PC-9 (cell line): ENCODE measurements around the gene FEZ2.

ENCODE experiments used
- CTCF ChIP-seq: fragments of 200-600 bp; sonication (generic); conservative IDR thresholded peaks from 2 replicates; pipeline ENCODE4 v1.6.1; 2017; ENCODE audit warnings: mixed run types, antibody characterized with exemption, mild to moderate bottlenecking, moderate library complexity
- EZH2 ChIP-seq: fragments of 200-600 bp; sonication (generic); IDR thresholded peaks from 2 replicates; pipeline ENCODE4 v1.8.0; 2017; ENCODE audit warnings: antibody characterized with exemption, low read depth

- TF ChIP-seq CTCF (no peak), EZH2 (no peak)
Observed at GRCh38 chr2:36597003-36597531, 901 bp downstream of the FEZ2 start.
